Measurements from ENCODE around the gene P3H2.

- TF ChIP-seq EZH2 (IDR thresholded peaks at IDR 0.05) (no peak), POLR2AphosphoS5 (IDR thresholded peaks at IDR 0.05; ENCODE audit: borderline replicate concordance, low read depth, low read length) (no peak)
These were observed 49.2 kb upstream of the P3H2 start for GRCh38 chr3:190169877-190170276.
